ENCODE results near the gene SOD2.

The SOD2 gene

GRCh38 chr6:159688266-159688905 lies 4.7 kb downstream of the SOD2 start:
- Histone ChIP-seq H3K4me1 (ENCODE audit: control insufficient read depth, insufficient read depth, low read length) (peaks cover 7% of the 10 kb centered on the region), H3K27ac (ENCODE audit: low read depth, low read length) (no peak overlapping the region), H3K27me3 (ENCODE audit: control insufficient read depth, insufficient read depth, low read length) (no peaks in the 10 kb centered on the region), H3K9ac (ENCODE audit: low read length) (no peak overlapping the region), H3K36me3 (ENCODE audit: control insufficient read depth, insufficient read depth, low read length) (peaks cover 22% of the 10 kb centered on the region), H3K4me3 (ENCODE audit: low read length) (no peak overlapping the region)

GRCh38 chr6:159687341-159687740 lies 5.7 kb downstream of the SOD2 start:
- Histone ChIP-seq H3K4me3 (ENCODE audit: low read length) (no peak overlapping the region), H3K27me3 (ENCODE audit: control insufficient read depth, insufficient read depth, low read length) (no peaks in the 10 kb centered on the region), H3K36me3 (ENCODE audit: control insufficient read depth, insufficient read depth, low read length) (peaks cover 24% of the 10 kb centered on the region), H3K4me1 (ENCODE audit: control insufficient read depth, insufficient read depth, low read length) (peaks cover 7% of the 10 kb centered on the region), H3K27ac (ENCODE audit: low read depth, low read length) (no peak overlapping the region), H3K9ac (ENCODE audit: low read length) (no peak overlapping the region)

- H3K4me3 ChIP-seq (ENCODE audit: low read length): no peak overlapping the region
- H3K9ac ChIP-seq (ENCODE audit: low read length): no peak overlapping the region
- H3K27me3 ChIP-seq (ENCODE audit: control insufficient read depth, insufficient read depth, low read length): no peaks in the 10 kb centered on the region
- peaks cover 2% of the 10 kb centered on the region for H3K4me1 ChIP-seq (ENCODE audit: control insufficient read depth, insufficient read depth, low read length)
- peaks cover 24% of the 10 kb centered on the region for H3K36me3 ChIP-seq (ENCODE audit: control insufficient read depth, insufficient read depth, low read length)
- no peak overlapping the region for H3K27ac ChIP-seq (ENCODE audit: low read depth, low read length)
These were observed 6.3 kb downstream of the SOD2 start for GRCh38 chr6:159686703-159687102.

- Histone ChIP-seq H3K27me3 (ENCODE audit: control insufficient read depth, insufficient read depth, low read length) (no peaks in the 10 kb centered on the region), H3K4me1 (ENCODE audit: control insufficient read depth, insufficient read depth, low read length) (no peaks in the 10 kb centered on the region), H3K27ac (ENCODE audit: low read depth, low read length) (no peak overlapping the region), H3K9ac (ENCODE audit: low read length) (no peak overlapping the region), H3K36me3 (ENCODE audit: control insufficient read depth, insufficient read depth, low read length) (peaks cover 24% of the 10 kb centered on the region), H3K4me3 (ENCODE audit: low read length) (no peak overlapping the region)
These were observed 7.0 kb downstream of the SOD2 start for GRCh38 chr6:159686040-159686439.

GRCh38 chr6:159684013-159684304 lies 9.1 kb downstream of the SOD2 start:
- no peak overlapping the region for H3K27ac ChIP-seq (ENCODE audit: low read depth, low read length)

GRCh38 chr6:159682810-159683209 lies 10.2 kb downstream of the SOD2 start:
- no peak overlapping the region for H3K27ac ChIP-seq (ENCODE audit: low read depth, low read length)
- H3K36me3 ChIP-seq (ENCODE audit: control insufficient read depth, insufficient read depth, low read length): peaks cover 22% of the 10 kb centered on the region
- no peaks in the 10 kb centered on the region for H3K27me3 ChIP-seq (ENCODE audit: control insufficient read depth, insufficient read depth, low read length)
- no peaks in the 10 kb centered on the region for H3K4me1 ChIP-seq (ENCODE audit: control insufficient read depth, insufficient read depth, low read length)
- H3K9ac ChIP-seq (ENCODE audit: low read length): no peak overlapping the region
- no peak overlapping the region for H3K4me3 ChIP-seq (ENCODE audit: low read length)

More at GRCh38 chr6:159684013-159684304, 9.1 kb downstream of the SOD2 start:
- Histone ChIP-seq H3K4me3 (ENCODE audit: low read length) (no peak overlapping the region), H3K9ac (ENCODE audit: low read length) (no peak overlapping the region), H3K36me3 (ENCODE audit: control insufficient read depth, insufficient read depth, low read length) (peaks cover 22% of the 10 kb centered on the region), H3K27me3 (ENCODE audit: control insufficient read depth, insufficient read depth, low read length) (no peaks in the 10 kb centered on the region), H3K4me1 (ENCODE audit: control insufficient read depth, insufficient read depth, low read length) (no peaks in the 10 kb centered on the region)

GRCh38 chr6:159682295-159682694 lies 10.7 kb downstream of the SOD2 start:
- Histone ChIP-seq H3K36me3 (ENCODE audit: control insufficient read depth, insufficient read depth, low read length) (peaks cover 22% of the 10 kb centered on the region), H3K4me1 (ENCODE audit: control insufficient read depth, insufficient read depth, low read length) (no peaks in the 10 kb centered on the region), H3K9ac (ENCODE audit: low read length) (no peak overlapping the region), H3K27me3 (ENCODE audit: control insufficient read depth, insufficient read depth, low read length) (no peaks in the 10 kb centered on the region), H3K27ac (ENCODE audit: low read depth, low read length) (no peak overlapping the region), H3K4me3 (ENCODE audit: low read length) (no peak overlapping the region)

GRCh38 chr6:159681191-159681880 lies 11.7 kb downstream of the SOD2 start:
- H3K36me3 ChIP-seq (ENCODE audit: control insufficient read depth, insufficient read depth, low read length): peaks cover 20% of the 10 kb centered on the region

GRCh38 chr6:159680104-159680503 lies 12.9 kb downstream of the SOD2 start:
- peaks cover 20% of the 10 kb centered on the region for H3K36me3 ChIP-seq (ENCODE audit: control insufficient read depth, insufficient read depth, low read length)
- H3K4me1 ChIP-seq (ENCODE audit: control insufficient read depth, insufficient read depth, low read length): no peaks in the 10 kb centered on the region
- no peaks in the 10 kb centered on the region for H3K27me3 ChIP-seq (ENCODE audit: control insufficient read depth, insufficient read depth, low read length)
- no peak overlapping the region for H3K9ac ChIP-seq (ENCODE audit: low read length)
- no peak overlapping the region for H3K27ac ChIP-seq (ENCODE audit: low read depth, low read length)
- H3K4me3 ChIP-seq (ENCODE audit: low read length): no peak overlapping the region

More at GRCh38 chr6:159681191-159681880, 11.7 kb downstream of the SOD2 start:
- H3K27ac ChIP-seq (ENCODE audit: low read depth, low read length): no peak overlapping the region
- H3K9ac ChIP-seq (ENCODE audit: low read length): no peak overlapping the region
- no peaks in the 10 kb centered on the region for H3K4me1 ChIP-seq (ENCODE audit: control insufficient read depth, insufficient read depth, low read length)
- no peaks in the 10 kb centered on the region for H3K27me3 ChIP-seq (ENCODE audit: control insufficient read depth, insufficient read depth, low read length)
- no peak overlapping the region for H3K4me3 ChIP-seq (ENCODE audit: low read length)

GRCh38 chr6:159679091-159680077 lies 13.7 kb downstream of the SOD2 start:
- H3K4me1 ChIP-seq (ENCODE audit: control insufficient read depth, insufficient read depth, low read length): no peaks in the 10 kb centered on the region
- H3K4me3 ChIP-seq (ENCODE audit: low read length): no peak overlapping the region
- no peak overlapping the region for H3K9ac ChIP-seq (ENCODE audit: low read length)
- H3K27me3 ChIP-seq (ENCODE audit: control insufficient read depth, insufficient read depth, low read length): no peaks in the 10 kb centered on the region
- H3K27ac ChIP-seq (ENCODE audit: low read depth, low read length): no peak overlapping the region
- H3K36me3 ChIP-seq (ENCODE audit: control insufficient read depth, insufficient read depth, low read length): peaks cover 16% of the 10 kb centered on the region

GRCh38 chr6:159678574-159678973 lies 14.5 kb downstream of the SOD2 start:
- Histone ChIP-seq H3K27me3 (ENCODE audit: control insufficient read depth, insufficient read depth, low read length) (no peaks in the 10 kb centered on the region), H3K27ac (ENCODE audit: low read depth, low read length) (no peak overlapping the region), H3K4me3 (ENCODE audit: low read length) (no peak overlapping the region), H3K4me1 (ENCODE audit: control insufficient read depth, insufficient read depth, low read length) (no peaks in the 10 kb centered on the region), H3K9ac (ENCODE audit: low read length) (no peak overlapping the region), H3K36me3 (ENCODE audit: control insufficient read depth, insufficient read depth, low read length) (peaks cover 9% of the 10 kb centered on the region)

GRCh38 chr6:159677506-159678165 lies 15.4 kb downstream of the SOD2 start:
- Histone ChIP-seq H3K27me3 (ENCODE audit: control insufficient read depth, insufficient read depth, low read length) (no peaks in the 10 kb centered on the region), H3K36me3 (ENCODE audit: control insufficient read depth, insufficient read depth, low read length) (peaks cover 6% of the 10 kb centered on the region), H3K4me1 (ENCODE audit: control insufficient read depth, insufficient read depth, low read length) (no peaks in the 10 kb centered on the region)

More at GRCh38 chr6:159677506-159678165, 15.4 kb downstream of the SOD2 start:
- no peak overlapping the region for H3K9ac ChIP-seq (ENCODE audit: low read length)
- no peak overlapping the region for H3K4me3 ChIP-seq (ENCODE audit: low read length)
- H3K27ac ChIP-seq (ENCODE audit: low read depth, low read length): no peak overlapping the region
